Left ventricle myocardium inferior (tissue), 1 donor: ENCODE data around the gene ALDH8A1. TPM values are rescaled to one million over a fixed set of nuclear protein-coding genes. Genes with fewer than 3 reads are reported as not detected.
"Not testable (repeated sequence)": the region's sequence is repeated elsewhere in the genome, so short reads cannot be mapped to it uniquely, and the experiment has no call there.

Source experiments
- DNase-seq: peaks from one replicate; pipeline ENCODE4 v3.0.0-alpha.2; 2020
- H3K27ac ChIP-seq: fragments of 200-600 bp; replicated peaks from 2 replicates; pipeline ENCODE4 v1.8.0; 2021
- H3K27me3 ChIP-seq: fragments of 200-600 bp; 2 replicates; pipeline ENCODE4 v1.8.0; 2021; ENCODE audit warnings: low read depth
- H3K36me3 ChIP-seq: fragments of 200-600 bp; 2 replicates; pipeline ENCODE4 v1.8.0; 2021
- H3K4me1 ChIP-seq: fragments of 200-600 bp; 2 replicates; pipeline ENCODE4 v1.8.0; 2021
- H3K4me3 ChIP-seq: fragments of 200-600 bp; 2 replicates; pipeline ENCODE4 v1.8.0; 2021; ENCODE audit warnings: mild to moderate bottlenecking, moderate library complexity
- H3K9me3 ChIP-seq: fragments of 200-600 bp; replicated peaks from 2 replicates; pipeline ENCODE4 v1.8.0; 2021
- intact Hi-C: fragments of 100-400 bp; cut with micrococcal nuclease; formaldehyde crosslinking; loops from one replicate; pipeline ENCODE4 v1.11.0; 2022
- total RNA-seq: library from RNA; stranded (reverse); fragmentation: NEBNext Ultra II Directional; extraction: Animal tissue kit (Norgen Biotek cat#: 25700); gene quantifications from one replicate; pipeline ENCODE4 v1.2.1, GENCODE V29; 2021
- TF ChIP-seq, protein P1 (sequence below): fragments of 200-600 bp; IDR thresholded peaks from 2 replicates; pipeline ENCODE4 v1.8.0; 2021; ENCODE audit warnings: antibody characterized with exemption, mild to moderate bottlenecking, borderline replicate concordance
- donor health status: DM: no; HTN: yes; CAD: no; lungs with severe emphysema.

ALDH8A1 gene
- total RNA-seq, 1 donor from 2014 or later, result 0.08 TPM

DNA sequence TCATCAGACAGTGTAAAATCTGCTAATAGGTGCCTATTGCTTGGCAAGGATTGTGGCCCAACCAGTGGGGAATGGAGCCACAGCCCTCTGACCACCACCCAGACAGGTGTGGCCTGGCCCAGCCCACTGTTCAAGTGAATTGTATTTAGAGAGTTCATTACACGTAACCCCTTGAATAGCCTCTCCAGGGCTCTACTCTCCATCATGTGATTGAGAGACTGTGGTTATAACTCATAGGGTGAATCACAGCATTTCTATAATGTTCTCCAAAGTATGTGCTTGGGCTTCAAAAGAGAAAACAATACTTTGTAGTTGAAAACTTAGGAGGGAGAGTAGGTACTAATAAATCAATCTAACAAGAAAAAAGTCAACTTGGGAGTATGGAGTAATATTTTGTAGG lies 38.4 kb downstream of the ALDH8A1 start:
- DNase-seq, result no peak
- Histone ChIP-seq H3K4me3 (no peak overlapping the region), H3K9me3 (no peaks in the 10 kb centered on the region), H3K27me3 (peaks cover 5% of the 10 kb centered on the region), H3K4me1 (peaks cover 16% of the 10 kb centered on the region), H3K27ac (no peak overlapping the region), H3K36me3 (no peaks in the 10 kb centered on the region)
- TF ChIP-seq, protein P1, sequence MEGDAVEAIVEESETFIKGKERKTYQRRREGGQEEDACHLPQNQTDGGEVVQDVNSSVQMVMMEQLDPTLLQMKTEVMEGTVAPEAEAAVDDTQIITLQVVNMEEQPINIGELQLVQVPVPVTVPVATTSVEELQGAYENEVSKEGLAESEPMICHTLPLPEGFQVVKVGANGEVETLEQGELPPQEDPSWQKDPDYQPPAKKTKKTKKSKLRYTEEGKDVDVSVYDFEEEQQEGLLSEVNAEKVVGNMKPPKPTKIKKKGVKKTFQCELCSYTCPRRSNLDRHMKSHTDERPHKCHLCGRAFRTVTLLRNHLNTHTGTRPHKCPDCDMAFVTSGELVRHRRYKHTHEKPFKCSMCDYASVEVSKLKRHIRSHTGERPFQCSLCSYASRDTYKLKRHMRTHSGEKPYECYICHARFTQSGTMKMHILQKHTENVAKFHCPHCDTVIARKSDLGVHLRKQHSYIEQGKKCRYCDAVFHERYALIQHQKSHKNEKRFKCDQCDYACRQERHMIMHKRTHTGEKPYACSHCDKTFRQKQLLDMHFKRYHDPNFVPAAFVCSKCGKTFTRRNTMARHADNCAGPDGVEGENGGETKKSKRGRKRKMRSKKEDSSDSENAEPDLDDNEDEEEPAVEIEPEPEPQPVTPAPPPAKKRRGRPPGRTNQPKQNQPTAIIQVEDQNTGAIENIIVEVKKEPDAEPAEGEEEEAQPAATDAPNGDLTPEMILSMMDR, result no peak
- intact Hi-C loops, result no loop called here

DNA sequence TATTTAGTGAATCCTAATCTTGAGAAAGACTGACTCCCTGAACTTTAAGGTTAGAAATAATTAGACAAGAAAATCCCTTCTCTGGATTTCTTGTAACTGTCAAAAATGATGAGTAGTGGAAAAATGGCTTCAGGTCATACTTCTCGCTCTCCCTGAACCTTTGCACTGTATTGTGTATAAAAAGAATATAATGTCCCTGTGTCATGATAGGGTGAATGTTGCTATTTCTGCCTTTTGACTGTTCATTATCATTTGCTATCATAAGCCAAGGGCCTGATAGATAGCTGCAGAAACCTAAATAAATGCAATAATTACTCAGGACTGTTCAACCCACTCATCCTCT lies 39.3 kb downstream of the ALDH8A1 start:
- no peak overlapping the region for H3K4me3 ChIP-seq
- TF ChIP-seq, protein P1, result no peak
- H3K4me1 ChIP-seq, result peaks cover 16% of the 10 kb centered on the region
- H3K36me3 ChIP-seq, result no peaks in the 10 kb centered on the region
- intact Hi-C loops, result no loop called here
- no peaks in the 10 kb centered on the region for H3K9me3 ChIP-seq
- peaks cover 5% of the 10 kb centered on the region for H3K27me3 ChIP-seq
- DNase-seq, result no peak
- H3K27ac ChIP-seq, result no peak overlapping the region

DNA sequence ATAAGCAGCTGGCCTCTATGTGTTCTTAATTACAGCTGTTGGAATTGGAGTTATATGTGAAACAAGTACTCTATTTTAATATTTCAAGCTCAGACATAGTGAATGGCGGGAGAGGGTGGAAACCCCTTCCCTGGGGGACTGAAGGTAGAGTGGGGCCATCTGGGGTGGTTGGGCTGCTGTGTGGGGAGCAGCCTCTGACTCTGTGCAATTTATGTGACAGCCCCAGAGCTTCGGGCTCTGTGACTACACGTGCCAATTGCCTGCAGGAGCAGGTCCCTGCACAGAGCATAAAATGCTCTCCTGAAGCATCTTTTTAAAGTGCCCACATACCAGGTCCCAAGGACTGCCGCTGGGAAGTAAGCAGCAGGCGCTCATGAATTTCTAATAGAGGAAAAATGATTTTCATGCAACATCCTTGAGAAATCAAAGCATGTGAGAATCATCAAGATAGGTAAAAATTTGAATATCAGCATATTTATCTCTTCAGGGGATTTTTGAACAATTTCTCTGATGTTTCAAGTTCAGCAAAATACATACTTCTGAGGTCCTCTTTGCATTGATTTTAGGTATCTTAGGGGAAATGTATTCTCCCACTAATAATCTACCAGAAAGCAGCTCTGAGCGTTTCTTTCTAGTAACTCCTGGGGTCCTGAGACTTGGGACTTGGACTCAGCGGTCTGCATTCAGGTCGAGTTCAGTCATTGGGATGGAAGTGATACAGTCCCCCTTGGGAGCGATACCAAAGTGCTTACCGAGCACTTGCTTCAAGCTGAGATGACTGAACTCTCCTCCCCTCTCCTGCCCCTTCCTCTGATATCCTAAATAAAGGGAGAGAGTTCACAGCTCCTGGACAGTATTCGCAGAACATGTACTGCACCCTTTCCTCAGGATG lies 40.0 kb downstream of the ALDH8A1 start:
- Histone ChIP-seq H3K4me3 (no peak overlapping the region), H3K27ac (peak overlapping the region; percentile 37), H3K36me3 (no peaks in the 10 kb centered on the region), H3K27me3 (no peaks in the 10 kb centered on the region), H3K4me1 (peaks cover 16% of the 10 kb centered on the region), H3K9me3 (no peaks in the 10 kb centered on the region)
- intact Hi-C loops, result no loop called here
- TF ChIP-seq, protein P1, result no peak
- no peak for DNase-seq

DNA sequence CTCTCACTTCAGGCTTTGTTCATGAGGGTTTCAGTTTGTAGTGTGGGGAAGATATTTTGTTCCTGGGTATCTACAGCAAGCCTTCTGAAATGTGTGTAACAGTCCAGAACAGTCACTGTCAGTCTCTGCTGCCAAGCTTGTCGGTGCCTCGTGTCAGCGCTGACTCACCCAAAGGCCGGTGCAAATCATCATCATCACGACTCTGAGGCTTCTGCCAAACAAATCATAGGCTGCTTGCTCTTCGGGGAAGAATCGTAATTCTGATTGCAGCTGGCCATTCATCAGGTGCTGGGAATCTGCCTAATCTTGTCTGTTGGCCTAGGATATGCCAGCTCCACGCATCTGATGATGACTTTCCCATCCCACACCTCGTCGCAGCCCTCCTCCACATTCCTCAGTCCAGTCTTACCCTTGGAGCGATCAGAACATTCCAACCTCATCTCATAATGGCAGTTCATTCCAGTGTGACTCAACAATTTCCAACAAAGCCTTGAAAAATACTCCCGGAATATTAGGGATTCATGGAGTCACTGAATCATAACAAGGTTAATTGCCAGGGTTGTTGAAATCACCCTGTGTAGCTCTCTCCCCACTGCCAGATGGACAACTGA lies 40.9 kb downstream of the ALDH8A1 start:
- H3K9me3 ChIP-seq, result no peaks in the 10 kb centered on the region
- peak overlapping the region; percentile 37 for H3K27ac ChIP-seq
- TF ChIP-seq, protein P1, result no peak
- intact Hi-C loops, result no loop called here
- peak; percentile 53 for DNase-seq
- no peaks in the 10 kb centered on the region for H3K36me3 ChIP-seq
- H3K4me1 ChIP-seq, result peaks cover 16% of the 10 kb centered on the region
- H3K27me3 ChIP-seq, result no peaks in the 10 kb centered on the region
- H3K4me3 ChIP-seq, result no peak overlapping the region

DNA sequence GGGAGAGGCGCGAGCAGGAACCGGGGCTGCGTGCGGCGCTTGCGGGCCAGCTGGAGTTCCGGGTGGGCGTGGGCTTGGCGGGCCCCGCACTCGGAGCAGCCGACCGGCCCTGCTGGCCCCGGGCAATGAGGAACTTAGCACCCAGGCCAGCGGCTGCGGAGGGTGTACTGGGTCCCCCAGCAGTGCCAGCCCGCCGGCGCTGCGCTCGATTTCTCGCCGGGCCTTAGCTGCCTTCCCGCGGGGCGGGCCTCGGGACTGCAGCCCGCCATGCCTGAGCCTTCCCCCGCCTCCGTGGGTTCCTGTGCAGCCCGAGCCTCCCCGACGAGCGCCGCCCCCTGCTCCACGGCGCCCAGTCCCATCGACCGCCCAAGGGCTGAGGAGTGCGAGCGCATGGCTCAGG lies 45.2 kb downstream of the ALDH8A1 start:
- H3K27ac ChIP-seq, H3K4me3 ChIP-seq, intact Hi-C loops, H3K27me3 ChIP-seq, H3K36me3 ChIP-seq, H3K9me3 ChIP-seq, DNase-seq: not testable (repeated sequence)
- H3K4me1 ChIP-seq, result peaks cover 12% of the 10 kb centered on the region

DNA sequence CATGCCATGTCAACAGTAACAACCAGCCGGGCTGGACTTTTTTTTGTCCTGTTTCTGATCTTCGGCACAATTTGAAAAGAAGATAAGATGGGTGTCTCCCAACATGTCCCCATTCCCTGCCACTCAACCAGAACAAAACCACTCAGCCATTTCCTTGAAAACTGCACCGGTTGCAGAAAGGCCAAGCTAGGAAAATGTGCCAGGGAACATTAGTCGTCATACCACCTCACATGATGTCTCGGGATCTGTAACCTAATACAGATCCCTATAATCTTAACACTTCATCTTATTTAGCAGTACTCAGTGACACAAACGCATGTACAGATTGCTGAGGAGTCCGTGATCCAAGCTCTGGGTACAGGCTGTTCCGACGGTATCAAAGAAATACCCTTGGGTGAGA lies 46.5 kb downstream of the ALDH8A1 start:
- Histone ChIP-seq H3K27me3 (no peaks in the 10 kb centered on the region), H3K9me3 (no peaks in the 10 kb centered on the region), H3K36me3 (no peaks in the 10 kb centered on the region), H3K4me3 (no peak overlapping the region), H3K27ac (no peak overlapping the region), H3K4me1 (peaks cover 2% of the 10 kb centered on the region)
- DNase-seq, result no peak
- TF ChIP-seq, protein P1, result no peak
- intact Hi-C loops, result no loop called here
